ENCODE results near the gene DHDDS.
A peak's percentile ranks its signal among the peaks of the same experiment; 100 is the strongest.

Gene DHDDS

GRCh38 chr1:26408604-26409003 lies 23.5 kb upstream of the DHDDS start:
- DNase-seq (ENCODE audit: low spot score in 2 of 2) = peak; percentile 51 to 85
- H3K27me3 ChIP-seq (ENCODE audit: low read depth) = peaks cover 18% of the 10 kb centered on the region
- in situ Hi-C loops (cut with MboI; ENCODE audit: low sequenced_read_pairs) = no loop called here

GRCh38 chr1:26409191-26409807 lies 22.8 kb upstream of the DHDDS start:
- in situ Hi-C loops (cut with MboI; ENCODE audit: low sequenced_read_pairs) = no loop called here
- peak overlapping the region; percentile 4 for H3K4me3 ChIP-seq
- H3K4me1 ChIP-seq = peaks cover 21% of the 10 kb centered on the region
- H3K27me3 ChIP-seq (ENCODE audit: low read depth) = peaks cover 19% of the 10 kb centered on the region
- peak in 1 of 2 experiments; percentile 72 for DNase-seq (ENCODE audit: low spot score in 2 of 2)
- H3K36me3 ChIP-seq (replicated peaks) = 0 out of 2 replicates have a peak, but pooled peaks cover 5% of the 10 kb centered on the region
- H3K9me3 ChIP-seq = no peaks in the 10 kb centered on the region

More at GRCh38 chr1:26408604-26409003, 23.5 kb upstream of the DHDDS start:
- H3K36me3 ChIP-seq (replicated peaks) = 0 out of 2 replicates have a peak, but pooled peaks cover 5% of the 10 kb centered on the region
- H3K9me3 ChIP-seq = no peaks in the 10 kb centered on the region
- H3K4me1 ChIP-seq = peaks cover 21% of the 10 kb centered on the region
- no peak overlapping the region for H3K4me3 ChIP-seq

- in situ Hi-C loops (cut with MboI; ENCODE audit: low sequenced_read_pairs) = loop anchor here (10.0 kb wide), 1 partner anchor 126 kb away; the partner anchor contains the start of gene SH3BGRL3
- Histone ChIP-seq H3K27me3 (ENCODE audit: low read depth) (peaks cover 21% of the 10 kb centered on the region), H3K36me3 (replicated peaks) (0 out of 2 replicates have a peak, but pooled peaks cover 5% of the 10 kb centered on the region), H3K4me1 (peaks cover 21% of the 10 kb centered on the region), H3K4me3 (peak within 1 kb of the TSS; percentile 33), H3K9me3 (no peaks in the 10 kb centered on the region)
- peak in 1 of 2 experiments; percentile 9 for DNase-seq (ENCODE audit: low spot score in 2 of 2)
These were observed 21.2 kb upstream of the DHDDS start, which contains the start of gene LIN28A for GRCh38 chr1:26410706-26411623. LIN28A (plus strand) TSS chr1:26410817; CDS start chr1:26410892, 75 bp downstream.

GRCh38 chr1:26411624-26412074 lies 20.5 kb upstream of the DHDDS start:
- H3K27me3 ChIP-seq (ENCODE audit: low read depth) = peaks cover 21% of the 10 kb centered on the region
- DNase-seq (ENCODE audit: low spot score in 2 of 2) = peak in 1 of 2 experiments; percentile 31
- peaks cover 21% of the 10 kb centered on the region for H3K4me1 ChIP-seq
- 0 out of 2 replicates have a peak, but pooled peaks cover 5% of the 10 kb centered on the region for H3K36me3 ChIP-seq (replicated peaks)
- H3K9me3 ChIP-seq = no peaks in the 10 kb centered on the region
- H3K4me3 ChIP-seq = peak overlapping the region; percentile 33
- in situ Hi-C loops (cut with MboI; ENCODE audit: low sequenced_read_pairs) = loop anchor here (10.0 kb wide), 1 partner anchor 127 kb away; the partner anchor contains the start of gene SH3BGRL3

DNA sequence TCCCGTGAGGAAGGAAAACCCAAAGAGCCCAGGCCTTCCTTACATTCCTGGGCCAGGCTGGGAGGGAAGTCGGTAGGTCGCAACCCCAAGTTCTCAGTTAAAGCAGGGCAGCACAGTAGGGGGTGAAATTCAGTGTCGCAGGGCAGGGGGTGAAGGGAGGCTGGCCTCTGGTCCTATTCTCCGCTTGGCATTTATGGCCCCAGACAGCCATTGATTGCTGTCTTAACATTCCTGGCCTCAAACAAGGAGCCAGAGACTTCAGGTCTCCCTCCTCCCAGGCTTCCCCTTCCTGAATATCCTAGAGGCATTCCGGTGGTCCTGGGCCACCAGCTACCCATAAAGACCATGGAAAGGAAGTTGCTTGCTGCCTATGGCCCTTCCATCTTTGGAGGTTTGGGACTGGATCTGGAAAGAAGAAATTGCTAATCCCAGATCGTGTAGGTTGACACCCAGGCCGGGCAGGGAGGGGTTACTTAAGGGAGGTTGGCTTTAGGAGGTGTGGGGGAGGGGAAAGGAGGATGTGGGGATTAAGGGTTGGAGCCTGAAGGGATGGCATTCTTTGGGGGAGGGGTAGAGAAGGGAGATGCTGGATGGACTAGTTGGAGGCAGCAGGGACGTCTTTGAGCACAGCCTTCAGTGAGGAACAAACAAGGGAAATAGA lies 19.8 kb upstream of the DHDDS start:
- peaks cover 21% of the 10 kb centered on the region for H3K27me3 ChIP-seq (ENCODE audit: low read depth)
- peak overlapping the region; percentile 33 for H3K4me3 ChIP-seq
- DNase-seq (ENCODE audit: low spot score in 2 of 2) = peak; percentile 38 to 74
- H3K36me3 ChIP-seq (replicated peaks) = 0 out of 2 replicates have a peak, but pooled peaks cover 5% of the 10 kb centered on the region
- in situ Hi-C loops (cut with MboI; ENCODE audit: low sequenced_read_pairs) = loop anchor here (10.0 kb wide), 1 partner anchor 128 kb away; the partner anchor contains the start of gene SH3BGRL3
- no peaks in the 10 kb centered on the region for H3K9me3 ChIP-seq
- H3K4me1 ChIP-seq = peaks cover 21% of the 10 kb centered on the region

DNA sequence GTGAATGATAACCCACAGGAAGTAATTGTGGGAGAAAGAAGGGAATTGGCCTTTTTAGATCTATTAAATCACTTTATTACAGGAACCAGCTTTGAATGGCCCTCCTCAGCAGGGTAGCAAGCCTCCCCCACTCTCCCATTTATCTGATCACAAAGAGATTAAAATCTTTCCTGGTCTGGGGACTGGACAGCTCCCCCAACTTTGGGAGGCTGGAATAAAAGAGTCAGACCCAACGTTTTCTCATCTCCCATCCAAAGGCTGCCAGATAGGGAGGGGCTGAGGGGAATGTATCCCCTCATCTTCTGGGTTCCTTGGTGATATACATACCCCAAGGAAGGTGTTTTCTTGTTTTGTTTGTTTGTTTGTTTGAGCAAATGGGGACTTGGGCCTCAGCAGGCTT lies 19.1 kb upstream of the DHDDS start:
- no peaks in the 10 kb centered on the region for H3K9me3 ChIP-seq
- H3K4me3 ChIP-seq = peak overlapping the region; percentile 1; the same call in 1 of the 2 replicates
- in situ Hi-C loops (cut with MboI; ENCODE audit: low sequenced_read_pairs) = loop anchor here (10.0 kb wide), 1 partner anchor 128 kb away; the partner anchor contains the start of gene SH3BGRL3
- H3K4me1 ChIP-seq = peaks cover 26% of the 10 kb centered on the region
- DNase-seq (ENCODE audit: low spot score in 2 of 2) = no peak
- H3K27me3 ChIP-seq (ENCODE audit: low read depth) = peaks cover 21% of the 10 kb centered on the region
- 0 out of 2 replicates have a peak, but pooled peaks cover 5% of the 10 kb centered on the region for H3K36me3 ChIP-seq (replicated peaks)

DNA sequence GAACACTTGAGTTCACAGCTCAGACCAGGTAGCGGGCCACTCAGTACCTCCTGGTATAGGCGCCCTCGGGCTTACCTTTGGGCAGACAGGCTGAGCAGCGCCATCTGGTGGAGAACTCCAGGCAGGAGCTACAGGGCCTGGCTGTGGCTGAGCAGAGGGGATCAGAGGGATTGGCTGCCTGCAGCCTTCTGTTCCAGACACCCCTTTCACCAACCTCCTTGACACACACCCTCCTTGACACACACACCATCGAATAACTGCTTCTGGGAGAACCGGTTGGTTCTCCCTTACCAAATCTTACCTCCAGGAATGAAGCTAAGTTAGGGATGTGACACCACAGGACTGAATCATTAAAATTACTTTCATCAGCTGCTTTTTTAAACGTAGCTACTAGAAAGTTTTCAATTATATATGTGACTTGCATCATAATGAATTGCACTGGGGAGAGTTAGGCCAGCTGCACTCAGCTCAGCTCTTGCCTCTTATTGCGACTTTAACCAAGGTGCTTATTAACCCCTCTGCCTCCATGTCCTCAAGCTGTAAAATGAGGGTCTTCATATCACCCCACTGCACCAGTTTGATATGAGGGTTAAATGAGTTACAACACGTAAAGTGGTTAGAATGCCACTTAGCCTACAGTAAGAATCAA lies 14.9 kb upstream of the DHDDS start:
- H3K27me3 ChIP-seq (ENCODE audit: low read depth) = peaks cover 9% of the 10 kb centered on the region; the same call in 1 of the 2 replicates
- no peaks in the 10 kb centered on the region for H3K9me3 ChIP-seq
- in situ Hi-C loops (cut with MboI; ENCODE audit: low sequenced_read_pairs) = loop anchor here (10.0 kb wide), 1 partner anchor 132 kb away; the partner anchor contains the start of gene SH3BGRL3
- no peak overlapping the region for H3K4me3 ChIP-seq
- H3K36me3 ChIP-seq (replicated peaks) = 0 out of 2 replicates have a peak, but pooled peaks cover 5% of the 10 kb centered on the region
- DNase-seq (ENCODE audit: low spot score in 2 of 2) = peak; percentile 80 to 93
- peaks cover 41% of the 10 kb centered on the region for H3K4me1 ChIP-seq

DNA sequence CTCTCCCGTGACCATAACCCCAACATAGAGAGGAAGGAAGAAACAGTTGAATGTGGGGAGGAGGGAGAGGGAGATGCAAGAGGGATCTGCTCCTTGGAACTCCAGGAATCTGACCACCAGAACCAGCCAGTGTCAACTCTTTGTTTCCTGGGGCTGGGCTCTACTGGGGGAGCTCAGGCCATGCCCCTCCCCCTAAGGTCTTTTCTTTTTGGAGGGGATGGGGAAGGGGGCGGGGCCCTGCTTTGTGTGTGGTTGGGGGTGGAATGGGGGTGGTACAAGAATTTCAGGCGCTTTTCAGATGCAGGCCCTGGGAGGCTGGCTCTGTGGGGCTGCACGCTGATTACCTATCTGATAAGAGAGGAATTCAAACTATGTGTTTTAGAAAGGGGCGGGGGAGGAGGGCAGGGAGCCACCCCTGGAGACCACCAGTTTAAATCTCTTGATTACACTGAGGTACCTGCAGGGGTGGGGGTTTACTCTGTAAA lies 13.2 kb upstream of the DHDDS start:
- Histone ChIP-seq H3K9me3 (no peaks in the 10 kb centered on the region), H3K4me3 (no peak overlapping the region), H3K36me3 (replicated peaks) (no peaks in the 10 kb centered on the region), H3K4me1 (peaks cover 29% of the 10 kb centered on the region), H3K27me3 (ENCODE audit: low read depth) (peaks cover 6% of the 10 kb centered on the region; the same call in 1 of the 2 replicates)
- DNase-seq (ENCODE audit: low spot score in 2 of 2) = peak; percentile 57 to 83
- in situ Hi-C loops (cut with MboI; ENCODE audit: low sequenced_read_pairs) = loop anchor here (10.0 kb wide), 1 partner anchor 134 kb away; the partner anchor contains the start of gene SH3BGRL3

DNA sequence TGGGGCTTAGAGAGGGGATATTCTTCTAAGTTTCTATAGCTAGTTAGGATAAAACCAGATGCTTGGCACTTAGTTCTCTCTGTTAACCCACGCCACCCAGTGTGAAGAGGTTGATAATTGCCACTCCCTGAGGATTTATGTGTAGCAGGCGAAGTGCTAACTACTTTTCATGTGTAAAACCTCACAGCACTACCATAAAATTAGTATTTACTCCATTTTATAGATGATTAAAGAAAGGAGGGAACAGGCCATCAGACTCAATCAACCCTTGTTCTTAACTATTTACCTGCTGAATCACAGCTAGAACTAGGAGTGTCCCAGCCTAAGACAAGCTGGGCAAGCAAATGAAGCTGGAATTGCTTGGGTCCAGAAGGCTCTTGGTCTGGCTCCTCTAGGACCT lies 12.6 kb upstream of the DHDDS start:
- H3K9me3 ChIP-seq = no peaks in the 10 kb centered on the region
- in situ Hi-C loops (cut with MboI; ENCODE audit: low sequenced_read_pairs) = loop anchor here (10.0 kb wide), 1 partner anchor 135 kb away; the partner anchor contains the start of gene SH3BGRL3
- DNase-seq (ENCODE audit: low spot score in 2 of 2) = no peak
- no peaks in the 10 kb centered on the region for H3K36me3 ChIP-seq (replicated peaks)
- H3K27me3 ChIP-seq (ENCODE audit: low read depth) = peaks cover 4% of the 10 kb centered on the region; the same call in 1 of the 2 replicates
- peaks cover 29% of the 10 kb centered on the region for H3K4me1 ChIP-seq
- H3K4me3 ChIP-seq = no peak overlapping the region

- in situ Hi-C loops (cut with MboI; ENCODE audit: low sequenced_read_pairs) = no loop called here
- H3K4me1 ChIP-seq = peaks cover 22% of the 10 kb centered on the region
- peak; percentile 80 to 90 for DNase-seq (ENCODE audit: low spot score in 2 of 2)
- H3K27me3 ChIP-seq (ENCODE audit: low read depth) = no peaks in the 10 kb centered on the region
- H3K36me3 ChIP-seq (replicated peaks) = peaks cover 4% of the 10 kb centered on the region
- H3K9me3 ChIP-seq = no peaks in the 10 kb centered on the region
- H3K4me3 ChIP-seq = no peak overlapping the region
These were observed 2.4 kb upstream of the DHDDS start for GRCh38 chr1:26429721-26430120.

DNA sequence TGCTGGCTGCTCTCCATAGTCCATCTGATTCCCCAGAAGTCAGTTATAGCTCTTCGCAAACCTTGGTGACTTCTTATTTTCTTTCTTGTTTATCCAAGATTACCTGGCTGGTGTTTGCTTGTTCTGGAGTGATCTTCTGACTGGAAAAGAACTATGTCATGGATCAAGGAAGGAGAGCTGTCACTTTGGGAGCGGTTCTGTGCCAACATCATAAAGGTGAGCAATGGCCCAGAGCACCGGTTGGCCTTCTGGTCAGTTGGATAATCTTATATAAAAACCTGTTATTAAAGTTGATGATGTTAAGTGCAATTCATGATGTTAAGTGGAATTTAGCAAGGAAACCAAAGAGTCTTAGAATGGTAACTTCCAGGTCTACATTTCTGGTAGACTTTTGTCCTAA lies 672 bp downstream of the DHDDS start:
- H3K27me3 ChIP-seq (ENCODE audit: low read depth) = no peaks in the 10 kb centered on the region
- H3K4me3 ChIP-seq = peak overlapping the region; percentile 71
- peaks cover 11% of the 10 kb centered on the region for H3K36me3 ChIP-seq (replicated peaks)
- no peaks in the 10 kb centered on the region for H3K9me3 ChIP-seq
- H3K4me1 ChIP-seq = peaks cover 22% of the 10 kb centered on the region
- DNase-seq (ENCODE audit: low spot score in 2 of 2) = no peak
- in situ Hi-C loops (cut with MboI; ENCODE audit: low sequenced_read_pairs) = no loop called here

DNA sequence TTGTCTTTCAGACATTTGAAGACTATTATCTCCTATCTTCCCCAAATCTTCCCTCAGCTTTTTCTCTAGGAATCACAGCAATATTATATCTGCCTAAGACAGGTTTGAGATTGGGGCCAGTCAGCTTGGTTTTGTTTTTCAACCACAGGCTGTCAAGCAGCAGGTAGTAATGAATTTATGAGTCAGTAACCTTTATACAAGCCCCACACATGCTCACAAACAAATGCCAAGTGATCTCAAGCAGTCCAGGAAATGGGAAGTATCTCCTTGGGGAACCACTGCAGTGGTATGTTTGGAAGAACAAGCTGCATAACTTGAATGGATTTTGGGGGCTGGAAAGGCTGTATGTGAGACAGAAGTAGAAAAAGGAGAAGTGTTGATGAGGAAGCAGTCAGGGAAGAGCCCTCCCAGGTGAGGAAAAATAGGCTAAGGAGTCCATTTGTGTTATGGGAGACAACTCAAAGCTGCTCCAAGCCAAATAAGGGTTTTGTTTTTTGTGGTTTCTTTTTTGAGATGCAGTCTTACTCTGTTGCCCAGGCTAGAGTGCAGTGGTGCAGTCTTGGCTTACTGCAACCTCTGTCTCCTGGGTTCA lies 2.1 kb downstream of the DHDDS start:
- in situ Hi-C loops (cut with MboI; ENCODE audit: low sequenced_read_pairs) = no loop called here
- H3K4me1 ChIP-seq = peaks cover 17% of the 10 kb centered on the region
- H3K9me3 ChIP-seq = no peaks in the 10 kb centered on the region
- no peaks in the 10 kb centered on the region for H3K27me3 ChIP-seq (ENCODE audit: low read depth)
- DNase-seq (ENCODE audit: low spot score in 2 of 2) = no peak
- H3K4me3 ChIP-seq = no peak overlapping the region
- peaks cover 24% of the 10 kb centered on the region for H3K36me3 ChIP-seq (replicated peaks)

All from HAP-1 (cell line).